ENCODE data around the gene TMEM45A.

GRCh38 chr3:100600181-100601042 is 108.0 kb downstream of the TMEM45A start:
- TF ChIP-seq, protein P1, sequence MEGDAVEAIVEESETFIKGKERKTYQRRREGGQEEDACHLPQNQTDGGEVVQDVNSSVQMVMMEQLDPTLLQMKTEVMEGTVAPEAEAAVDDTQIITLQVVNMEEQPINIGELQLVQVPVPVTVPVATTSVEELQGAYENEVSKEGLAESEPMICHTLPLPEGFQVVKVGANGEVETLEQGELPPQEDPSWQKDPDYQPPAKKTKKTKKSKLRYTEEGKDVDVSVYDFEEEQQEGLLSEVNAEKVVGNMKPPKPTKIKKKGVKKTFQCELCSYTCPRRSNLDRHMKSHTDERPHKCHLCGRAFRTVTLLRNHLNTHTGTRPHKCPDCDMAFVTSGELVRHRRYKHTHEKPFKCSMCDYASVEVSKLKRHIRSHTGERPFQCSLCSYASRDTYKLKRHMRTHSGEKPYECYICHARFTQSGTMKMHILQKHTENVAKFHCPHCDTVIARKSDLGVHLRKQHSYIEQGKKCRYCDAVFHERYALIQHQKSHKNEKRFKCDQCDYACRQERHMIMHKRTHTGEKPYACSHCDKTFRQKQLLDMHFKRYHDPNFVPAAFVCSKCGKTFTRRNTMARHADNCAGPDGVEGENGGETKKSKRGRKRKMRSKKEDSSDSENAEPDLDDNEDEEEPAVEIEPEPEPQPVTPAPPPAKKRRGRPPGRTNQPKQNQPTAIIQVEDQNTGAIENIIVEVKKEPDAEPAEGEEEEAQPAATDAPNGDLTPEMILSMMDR (IDR thresholded peaks at IDR 0.05), result no peak
- TF ChIP-seq EP300 (IDR thresholded peaks at IDR 0.05), result no peak

Data from suprapubic skin (tissue), 3 donors.